ENCODE results near the gene RBM20. TPM values are rescaled to one million over a fixed set of nuclear protein-coding genes. Genes with fewer than 3 reads are reported as not detected.

RBM20 gene
- total RNA-seq, 1 experiment from 2014 or later, result not detected

GRCh38 chr10:110616493-110617033 is 27.6 kb upstream of the RBM20 start:
- Mint-ChIP-seq H3K27me3 (ENCODE audit: unreplicated experiment) (peaks cover under 1% of the 10 kb centered on the region), H3K36me3 (ENCODE audit: insufficient read depth, unreplicated experiment) (no peaks in the 10 kb centered on the region), H3K4me1 (ENCODE audit: low read depth, unreplicated experiment) (no peaks in the 10 kb centered on the region), H3K4me3 (ENCODE audit: low read depth, unreplicated experiment) (no peak overlapping the region), H3K27ac (ENCODE audit: unreplicated experiment) (no peak overlapping the region), H3K9me3 (ENCODE audit: low read depth, unreplicated experiment) (no peaks in the 10 kb centered on the region)
- intact Hi-C loops (cut with micrococcal nuclease; ENCODE audit: unreplicated experiment), result no loop called here
- CTCF ChIA-PET, result interaction anchor here (0.6 kb wide), 1 partner anchor 33 kb away, joined by 8 read pairs; no protein-coding TSS in a partner anchor
- no TSS peak for BruUV-seq (replicated peaks)
- no peak for DNase-seq
- no peak for TF ChIP-seq CTCF (IDR thresholded peaks at IDR 0.05; ENCODE audit: unreplicated experiment)

- H3K4me3 Mint-ChIP-seq (ENCODE audit: low read depth, unreplicated experiment), result no peak overlapping the region
- intact Hi-C loops (cut with micrococcal nuclease; ENCODE audit: unreplicated experiment), result no loop called here
- TF ChIP-seq CTCF (IDR thresholded peaks at IDR 0.05; ENCODE audit: unreplicated experiment), result no peak
- H3K9me3 Mint-ChIP-seq (ENCODE audit: low read depth, unreplicated experiment), result no peaks in the 10 kb centered on the region
- H3K4me1 Mint-ChIP-seq (ENCODE audit: low read depth, unreplicated experiment), result no peaks in the 10 kb centered on the region
- no peak overlapping the region for H3K27ac Mint-ChIP-seq (ENCODE audit: unreplicated experiment)
- no peak for DNase-seq
- no peaks in the 10 kb centered on the region for H3K36me3 Mint-ChIP-seq (ENCODE audit: insufficient read depth, unreplicated experiment)
- CTCF ChIA-PET, result no interaction called here
- no peaks in the 10 kb centered on the region for H3K27me3 Mint-ChIP-seq (ENCODE audit: unreplicated experiment)
- no TSS peak for BruUV-seq (replicated peaks)
Observed at GRCh38 chr10:110617425-110618229, 26.5 kb upstream of the RBM20 start.

GRCh38 chr10:110618230-110618610 is 25.9 kb upstream of the RBM20 start:
- CTCF ChIA-PET, result no interaction called here
- Mint-ChIP-seq H3K27me3 (ENCODE audit: unreplicated experiment) (no peaks in the 10 kb centered on the region), H3K4me1 (ENCODE audit: low read depth, unreplicated experiment) (no peaks in the 10 kb centered on the region), H3K4me3 (ENCODE audit: low read depth, unreplicated experiment) (no peak overlapping the region), H3K36me3 (ENCODE audit: insufficient read depth, unreplicated experiment) (no peaks in the 10 kb centered on the region), H3K9me3 (ENCODE audit: low read depth, unreplicated experiment) (no peaks in the 10 kb centered on the region), H3K27ac (ENCODE audit: unreplicated experiment) (no peak overlapping the region)
- intact Hi-C loops (cut with micrococcal nuclease; ENCODE audit: unreplicated experiment), result no loop called here
- TF ChIP-seq CTCF (IDR thresholded peaks at IDR 0.05; ENCODE audit: unreplicated experiment), result no peak
- BruUV-seq (replicated peaks), result no TSS peak
- DNase-seq, result no peak

- no peak for TF ChIP-seq CTCF (IDR thresholded peaks at IDR 0.05; ENCODE audit: unreplicated experiment)
- Mint-ChIP-seq H3K27ac (ENCODE audit: unreplicated experiment) (no peak overlapping the region), H3K9me3 (ENCODE audit: low read depth, unreplicated experiment) (no peaks in the 10 kb centered on the region), H3K4me1 (ENCODE audit: low read depth, unreplicated experiment) (no peaks in the 10 kb centered on the region), H3K4me3 (ENCODE audit: low read depth, unreplicated experiment) (no peak overlapping the region), H3K36me3 (ENCODE audit: insufficient read depth, unreplicated experiment) (no peaks in the 10 kb centered on the region), H3K27me3 (ENCODE audit: unreplicated experiment) (no peaks in the 10 kb centered on the region)
- CTCF ChIA-PET, result interaction anchor here (0.6 kb wide), 1 partner anchor 52 kb away, joined by 3 read pairs; no protein-coding TSS in a partner anchor
- BruUV-seq (replicated peaks), result no TSS peak
- intact Hi-C loops (cut with micrococcal nuclease; ENCODE audit: unreplicated experiment), result no loop called here
- DNase-seq, result no peak
Observed at GRCh38 chr10:110619514-110620397, 24.4 kb upstream of the RBM20 start.

Measured in Calu3 (cell line).